GM12878 (cell line): Measurements from ENCODE around the gene EIF4E1B. TPM values are rescaled to one million over a fixed set of nuclear protein-coding genes. Genes with fewer than 3 reads are reported as not detected.

Experiments
- ATAC-seq: fragments of 200-7000 bp; cut with Tn5 transposase; 3 replicates; pipeline ENCODE4 v1.9.1; 2020; ENCODE audit warnings: mild to moderate bottlenecking, moderate library complexity
- BruUV-seq: library from RNA; stranded (reverse); fragments of 400-500 nt; replicated peaks from 2 replicates; lab custom pipeline; 2021; lab: Mats Ljungman, UMichigan
- CTCF ChIA-PET: fragments of 300-600 bp; sonication (Branson Sonifier 250); formaldehyde crosslinking; extraction: SDS; loops from one replicate; lab custom pipeline; 2021; ENCODE audit warnings: inconsistent platforms; lab: Yijun Ruan, JAX
- POLR2A ChIA-PET: fragments of 350-600 bp; formaldehyde crosslinking; extraction: SDS; loops from one replicate; lab custom pipeline; 2021; ENCODE audit warnings: inconsistent platforms; lab: Charles Lee
- RAD21 ChIA-PET: fragments of 300-600 bp; sonication (Branson Sonifier 250); formaldehyde crosslinking; loops from one replicate; lab custom pipeline; 2023; ENCODE audit warnings: antibody characterized with exemption; ENCODE audit not compliant: unreplicated experiment; lab: Charles Lee
- SMC1A ChIA-PET: fragments of 300-600 bp; sonication (Branson Sonifier 250); formaldehyde crosslinking; loops from one replicate; lab custom pipeline; 2023; ENCODE audit not compliant: unreplicated experiment, uncharacterized antibody; lab: Charles Lee
- DNase-seq: peaks from one replicate; pipeline ENCODE4 v3.0.0-alpha.2; 2011; ENCODE audit warnings: low read depth, low spot score
- FAIRE-seq: peaks from 3 replicates; lab custom pipeline; 2011; peaks lifted over from hg19 to GRCh38; lab: Jason Lieb, UNC
- H2AFZ ChIP-seq: 2 replicates; pipeline ENCODE4 v1.6.0; 2011; ENCODE audit warnings: low read depth, low read length, control low read depth; ENCODE audit not compliant: control insufficient read depth
- H3K27ac ChIP-seq: 2 replicates; pipeline ENCODE4 v1.5.1; 2011; ENCODE audit warnings: control low read depth; ENCODE audit not compliant: control insufficient read depth, insufficient read depth
- H3K27me3 ChIP-seq, 2 experiments: replicated peaks in 1 of 2; 2 replicates each; pipeline versions ENCODE4 v1.6.0 to v1.6.1; 2011; ENCODE audit warnings: low read length in 1 of 2; ENCODE audit not compliant: control insufficient read depth in 2 of 2, insufficient read depth in 2 of 2
- H3K36me3 ChIP-seq, 2 experiments: 2 replicates each; pipeline ENCODE4 v1.5.1; 2011; ENCODE audit warnings: low read length in 1 of 2; ENCODE audit not compliant: control insufficient read depth in 2 of 2, insufficient read depth in 2 of 2
- H3K4me1 ChIP-seq: 2 replicates; pipeline ENCODE4 v1.6.1; 2011; ENCODE audit warnings: mild to moderate bottlenecking, low read length, moderate library complexity, mixed read lengths; ENCODE audit not compliant: control insufficient read depth, insufficient read depth
- H3K4me2 ChIP-seq: 2 replicates; pipeline ENCODE4 v1.6.0; 2011; ENCODE audit warnings: control low read depth; ENCODE audit not compliant: control insufficient read depth, insufficient read depth
- H3K4me3 ChIP-seq: fragments of 200-600 bp; sonication (generic); 2 replicates; pipeline ENCODE4 v1.5.1; 2016
- H3K79me2 ChIP-seq: 2 replicates; pipeline ENCODE4 v1.6.0; 2011; ENCODE audit warnings: low read length; ENCODE audit not compliant: control insufficient read depth, insufficient read depth
- H3K9ac ChIP-seq: 2 replicates; pipeline ENCODE4 v1.8.0; 2011; ENCODE audit warnings: low read length, control low read depth, mixed read lengths; ENCODE audit not compliant: control insufficient read depth, insufficient read depth
- H3K9me3 ChIP-seq: replicated peaks from 3 replicates; pipeline ENCODE4 v1.5.1; 2011; ENCODE audit warnings: mild to moderate bottlenecking, low read length; ENCODE audit not compliant: control insufficient read depth, insufficient read depth
- H4K20me1 ChIP-seq: 2 replicates; pipeline ENCODE4 v1.6.0; 2011; ENCODE audit not compliant: control insufficient read depth, insufficient read depth
- BACH1 ChIP-seq: fragments of 450-650 bp; IDR thresholded peaks from 2 replicates; pipeline ENCODE4 v1.6.1; 2017; ENCODE audit warnings: mild to moderate bottlenecking, borderline replicate concordance
- BCL11A ChIP-seq: IDR thresholded peaks from 2 replicates; pipeline ENCODE4 v1.6.1; 2011; ENCODE audit warnings: low read depth, low read length
- JUNB ChIP-seq: IDR thresholded peaks from 2 replicates; pipeline ENCODE4 v1.6.1; 2016; ENCODE audit warnings: antibody characterized with exemption, mild to moderate bottlenecking
- NBN ChIP-seq: fragments of 450-650 bp; IDR thresholded peaks from 2 replicates; pipeline ENCODE4 v1.6.1; 2016
- PAX5 ChIP-seq: IDR thresholded peaks from 2 replicates; pipeline ENCODE4 v1.6.1; 2011; ENCODE audit warnings: low read depth, low read length, borderline replicate concordance
- POLR2AphosphoS5 ChIP-seq: IDR thresholded peaks from 2 replicates; pipeline ENCODE4 v1.6.1; 2011; ENCODE audit warnings: mild to moderate bottlenecking, low read length, inconsistent platforms
- RUNX3 ChIP-seq: IDR thresholded peaks from 2 replicates; pipeline ENCODE4 v1.6.1; 2012; ENCODE audit warnings: low read length, inconsistent platforms
- ZNF24 ChIP-seq: fragments of 450-650 bp; IDR thresholded peaks from 2 replicates; pipeline ENCODE4 v1.6.1; 2017; ENCODE audit warnings: antibody characterized with exemption, mild to moderate bottlenecking
- WGBS: methylation state at CpG from one replicate; pipeline ENCODE4 v1.1.6; 2016; ENCODE audit warnings: low lambda C conversion rate; ENCODE audit not compliant: insufficient replicate concordance, insufficient coverage; ENCODE audit errors: missing lambda C conversion rate; 5-methylcytosine and 5-hydroxymethylcytosine counted together
- in situ Hi-C: fragments of 300-500 bp; cut with MboI; formaldehyde crosslinking; loops from 9 replicates; pipeline ENCODE4 v1.14.3; 2018; ENCODE audit warnings: mixed read lengths
- intact Hi-C: fragments of 100-400 bp; cut with micrococcal nuclease; formaldehyde crosslinking; loops from one replicate; pipeline ENCODE4 v1.14.2; 2022; ENCODE audit not compliant: unreplicated experiment
- polyA plus RNA-seq, 11 experiments: library from polyadenylated mRNA; depleted of rRNA in 4 of 11; unstranded in 6 of 11; stranded (reverse) in 5 of 11; fragments of >200 nt; fragmentation: Nextera tagmentation in 4 of 11; fragmentation: Illumina TruSeq in 1 of 11; extraction: Ambion mirVana in 4 of 11; extraction: Trizol in 1 of 11; gene quantifications; 1 replicate in 1 of 11; 2 replicates in 10 of 11; pipeline versions ENCODE4 v1.2.1 to v1.2.3, GENCODE V29; 2011 to 2016; ENCODE audit warnings: inconsistent platforms in 2 of 11, missing spikeins in 2 of 11, low read depth in 1 of 11
- total RNA-seq, 4 experiments: library from RNA; depleted of rRNA in 3 of 4; stranded (reverse); fragments of >200 nt in 3 of 4; fragmentation: Illumina TruSeq in 1 of 4; extraction: Trizol in 1 of 4; gene quantifications; 2 replicates each; pipeline versions ENCODE4 v1.2.1 to v1.2.3, GENCODE V29; 2013 to 2021
- TF ChIP-seq, protein P1 (sequence below): fragments of 450-650 bp; IDR thresholded peaks from 2 replicates; pipeline ENCODE4 v1.6.1; 2017; ENCODE audit warnings: low read depth, mild to moderate bottlenecking, moderate library complexity
- TF ChIP-seq, protein P2 (sequence below): fragments of 450-650 bp; IDR thresholded peaks from 2 replicates; pipeline ENCODE4 v1.6.1; 2016; ENCODE audit warnings: mild to moderate bottlenecking
- TF ChIP-seq, protein P3 (sequence below): IDR thresholded peaks from 2 replicates; pipeline ENCODE4 v1.6.1; 2011; ENCODE audit warnings: low read depth, low read length, improper control_type of control experiment, borderline replicate concordance
- TF ChIP-seq, protein P4 (sequence below): fragments of 450-650 bp; IDR thresholded peaks from 2 replicates; pipeline ENCODE4 v1.6.1; 2017; ENCODE audit warnings: antibody characterized with exemption, mild to moderate bottlenecking, moderate library complexity
- TF ChIP-seq, protein P5 (sequence below): fragments of 450-650 bp; IDR thresholded peaks from 2 replicates; pipeline ENCODE4 v1.6.1; 2017; ENCODE audit warnings: mild to moderate bottlenecking, low read depth, inconsistent platforms; ENCODE audit not compliant: poor library complexity, severe bottlenecking

EIF4E1B gene
- total and polyA plus RNA-seq, 10 of the 15 experiments (the other 5 are each of a cell fraction or from before 2014, with no cell fraction given): not detected

DNA sequence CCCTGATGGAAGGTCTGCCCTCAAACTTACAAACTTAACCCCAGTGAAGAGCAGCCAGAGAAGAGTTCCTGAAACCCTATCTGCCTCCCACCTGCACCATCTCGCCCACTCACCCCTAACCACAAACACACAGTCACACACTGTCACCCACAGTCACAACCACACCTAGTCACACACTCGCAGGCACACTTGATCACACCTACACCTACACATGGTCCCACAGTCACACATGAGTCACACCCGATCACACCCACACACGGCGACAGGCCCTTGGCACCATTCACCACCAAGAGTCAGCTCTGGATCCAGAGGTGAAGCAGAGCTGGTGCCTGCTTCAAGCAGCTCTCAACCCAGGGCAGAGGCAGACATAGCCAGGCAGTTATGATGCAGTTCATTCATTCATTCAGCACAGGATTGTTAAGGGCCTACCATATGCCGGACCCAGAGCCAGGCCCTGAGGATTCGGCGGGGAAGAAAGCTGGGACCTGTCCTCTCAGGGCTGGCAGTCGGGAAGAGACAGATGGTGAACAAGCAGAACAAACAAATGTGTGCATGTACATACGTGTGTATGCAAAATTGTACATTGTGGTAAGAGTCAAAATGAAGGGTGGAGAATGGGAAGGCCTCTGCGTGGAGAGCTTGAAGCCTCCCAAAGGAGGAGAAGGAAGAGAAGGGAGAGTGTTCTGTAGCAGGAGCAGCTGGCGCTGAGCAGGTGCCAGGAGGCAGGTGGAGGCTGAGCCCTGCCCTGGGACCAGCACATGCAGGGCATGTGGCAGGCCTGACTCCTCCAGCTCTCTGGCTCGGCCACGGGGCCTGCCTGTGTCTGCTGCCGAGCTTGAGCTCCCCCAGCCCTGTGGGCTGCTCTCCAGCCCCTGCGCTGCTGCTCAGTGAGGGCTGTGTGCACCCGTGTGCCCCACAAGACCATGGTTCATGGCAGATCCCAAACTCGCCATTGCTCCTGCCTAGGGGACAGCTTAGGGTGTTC is 23.2 kb downstream of the EIF4E1B start:
- in situ Hi-C loops (loop anchor here (5.0 kb wide), 1 partner anchor 459 kb away; no protein-coding TSS in a partner anchor), intact Hi-C loops (no loop called here)
- H3K79me2 ChIP-seq: no peaks in the 10 kb centered on the region
- H3K9ac ChIP-seq: no peak overlapping the region
- no peak overlapping the region for H2AFZ ChIP-seq
- H3K4me3 ChIP-seq: no peak overlapping the region
- ChIA-PET RAD21 (interaction anchor here (1.1 kb wide), 1 partner anchor 366 kb away, joined by 3 read pairs; no protein-coding TSS in a partner anchor), CTCF (interaction anchor here (0.6 to 3.2 kb wide), 4 partner anchors 7 to 418 kb away, joined by 3 to 17 read pairs (median 4); no protein-coding TSS in a partner anchor), POLR2A (interaction anchor here (0.5 kb wide), 1 partner anchor 241 kb away, joined by 5 read pairs; no protein-coding TSS in a partner anchor), SMC1A (no interaction called here)
- no peak overlapping the region for H3K27ac ChIP-seq
- H4K20me1 ChIP-seq: no peaks in the 10 kb centered on the region; the same call in 1 of the 2 replicates
- H3K36me3 ChIP-seq: no peaks in the 10 kb centered on the region; a peak in 1 of 4 replicates
- H3K9me3 ChIP-seq: no peaks in the 10 kb centered on the region
- DNase-seq: peak; percentile 12
- peak; percentile 54 for ATAC-seq
- peaks cover 30% of the 10 kb centered on the region for H3K4me1 ChIP-seq
- peak overlapping the region; percentile 12; the same call in 1 of the 2 replicates for H3K4me2 ChIP-seq
- no peaks in the 10 kb centered on the region for H3K27me3 ChIP-seq
- WGBS: 63% methylated on average over 18 of the region's 18 CpGs
- peak; percentile 72 for FAIRE-seq
- BruUV-seq: no TSS peak
- TF ChIP-seq BCL11A (peak; percentile 45; the same call in 1 of the 2 replicates), POLR2AphosphoS5 (no peak), ZNF24 (0 out of 2 replicates have a peak, but pooled peaks have one; percentile 38), PAX5 (peak; percentile 77; the same call in 1 of the 2 replicates), NBN (peak; percentile 96), RUNX3 (peak; percentile 94), BACH1 (peak; percentile 89; the same call in 1 of the 2 replicates), JUNB (no peak)
- TF ChIP-seq, protein P1, sequence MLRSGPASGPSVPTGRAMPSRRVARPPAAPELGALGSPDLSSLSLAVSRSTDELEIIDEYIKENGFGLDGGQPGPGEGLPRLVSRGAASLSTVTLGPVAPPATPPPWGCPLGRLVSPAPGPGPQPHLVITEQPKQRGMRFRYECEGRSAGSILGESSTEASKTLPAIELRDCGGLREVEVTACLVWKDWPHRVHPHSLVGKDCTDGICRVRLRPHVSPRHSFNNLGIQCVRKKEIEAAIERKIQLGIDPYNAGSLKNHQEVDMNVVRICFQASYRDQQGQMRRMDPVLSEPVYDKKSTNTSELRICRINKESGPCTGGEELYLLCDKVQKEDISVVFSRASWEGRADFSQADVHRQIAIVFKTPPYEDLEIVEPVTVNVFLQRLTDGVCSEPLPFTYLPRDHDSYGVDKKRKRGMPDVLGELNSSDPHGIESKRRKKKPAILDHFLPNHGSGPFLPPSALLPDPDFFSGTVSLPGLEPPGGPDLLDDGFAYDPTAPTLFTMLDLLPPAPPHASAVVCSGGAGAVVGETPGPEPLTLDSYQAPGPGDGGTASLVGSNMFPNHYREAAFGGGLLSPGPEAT: peak; percentile 89
- TF ChIP-seq, protein P2, sequence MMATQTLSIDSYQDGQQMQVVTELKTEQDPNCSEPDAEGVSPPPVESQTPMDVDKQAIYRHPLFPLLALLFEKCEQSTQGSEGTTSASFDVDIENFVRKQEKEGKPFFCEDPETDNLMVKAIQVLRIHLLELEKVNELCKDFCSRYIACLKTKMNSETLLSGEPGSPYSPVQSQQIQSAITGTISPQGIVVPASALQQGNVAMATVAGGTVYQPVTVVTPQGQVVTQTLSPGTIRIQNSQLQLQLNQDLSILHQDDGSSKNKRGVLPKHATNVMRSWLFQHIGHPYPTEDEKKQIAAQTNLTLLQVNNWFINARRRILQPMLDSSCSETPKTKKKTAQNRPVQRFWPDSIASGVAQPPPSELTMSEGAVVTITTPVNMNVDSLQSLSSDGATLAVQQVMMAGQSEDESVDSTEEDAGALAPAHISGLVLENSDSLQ: peak; percentile 36; the same call in 1 of the 2 replicates
- TF ChIP-seq, protein P3, sequence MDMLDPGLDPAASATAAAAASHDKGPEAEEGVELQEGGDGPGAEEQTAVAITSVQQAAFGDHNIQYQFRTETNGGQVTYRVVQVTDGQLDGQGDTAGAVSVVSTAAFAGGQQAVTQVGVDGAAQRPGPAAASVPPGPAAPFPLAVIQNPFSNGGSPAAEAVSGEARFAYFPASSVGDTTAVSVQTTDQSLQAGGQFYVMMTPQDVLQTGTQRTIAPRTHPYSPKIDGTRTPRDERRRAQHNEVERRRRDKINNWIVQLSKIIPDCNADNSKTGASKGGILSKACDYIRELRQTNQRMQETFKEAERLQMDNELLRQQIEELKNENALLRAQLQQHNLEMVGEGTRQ: no peak
- TF ChIP-seq, protein P4, sequence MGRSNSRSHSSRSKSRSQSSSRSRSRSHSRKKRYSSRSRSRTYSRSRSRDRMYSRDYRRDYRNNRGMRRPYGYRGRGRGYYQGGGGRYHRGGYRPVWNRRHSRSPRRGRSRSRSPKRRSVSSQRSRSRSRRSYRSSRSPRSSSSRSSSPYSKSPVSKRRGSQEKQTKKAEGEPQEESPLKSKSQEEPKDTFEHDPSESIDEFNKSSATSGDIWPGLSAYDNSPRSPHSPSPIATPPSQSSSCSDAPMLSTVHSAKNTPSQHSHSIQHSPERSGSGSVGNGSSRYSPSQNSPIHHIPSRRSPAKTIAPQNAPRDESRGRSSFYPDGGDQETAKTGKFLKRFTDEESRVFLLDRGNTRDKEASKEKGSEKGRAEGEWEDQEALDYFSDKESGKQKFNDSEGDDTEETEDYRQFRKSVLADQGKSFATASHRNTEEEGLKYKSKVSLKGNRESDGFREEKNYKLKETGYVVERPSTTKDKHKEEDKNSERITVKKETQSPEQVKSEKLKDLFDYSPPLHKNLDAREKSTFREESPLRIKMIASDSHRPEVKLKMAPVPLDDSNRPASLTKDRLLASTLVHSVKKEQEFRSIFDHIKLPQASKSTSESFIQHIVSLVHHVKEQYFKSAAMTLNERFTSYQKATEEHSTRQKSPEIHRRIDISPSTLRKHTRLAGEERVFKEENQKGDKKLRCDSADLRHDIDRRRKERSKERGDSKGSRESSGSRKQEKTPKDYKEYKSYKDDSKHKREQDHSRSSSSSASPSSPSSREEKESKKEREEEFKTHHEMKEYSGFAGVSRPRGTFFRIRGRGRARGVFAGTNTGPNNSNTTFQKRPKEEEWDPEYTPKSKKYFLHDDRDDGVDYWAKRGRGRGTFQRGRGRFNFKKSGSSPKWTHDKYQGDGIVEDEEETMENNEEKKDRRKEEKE: no peak
- TF ChIP-seq, protein P5, sequence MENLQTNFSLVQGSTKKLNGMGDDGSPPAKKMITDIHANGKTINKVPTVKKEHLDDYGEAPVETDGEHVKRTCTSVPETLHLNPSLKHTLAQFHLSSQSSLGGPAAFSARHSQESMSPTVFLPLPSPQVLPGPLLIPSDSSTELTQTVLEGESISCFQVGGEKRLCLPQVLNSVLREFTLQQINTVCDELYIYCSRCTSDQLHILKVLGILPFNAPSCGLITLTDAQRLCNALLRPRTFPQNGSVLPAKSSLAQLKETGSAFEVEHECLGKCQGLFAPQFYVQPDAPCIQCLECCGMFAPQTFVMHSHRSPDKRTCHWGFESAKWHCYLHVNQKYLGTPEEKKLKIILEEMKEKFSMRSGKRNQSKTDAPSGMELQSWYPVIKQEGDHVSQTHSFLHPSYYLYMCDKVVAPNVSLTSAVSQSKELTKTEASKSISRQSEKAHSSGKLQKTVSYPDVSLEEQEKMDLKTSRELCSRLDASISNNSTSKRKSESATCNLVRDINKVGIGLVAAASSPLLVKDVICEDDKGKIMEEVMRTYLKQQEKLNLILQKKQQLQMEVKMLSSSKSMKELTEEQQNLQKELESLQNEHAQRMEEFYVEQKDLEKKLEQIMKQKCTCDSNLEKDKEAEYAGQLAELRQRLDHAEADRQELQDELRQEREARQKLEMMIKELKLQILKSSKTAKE: peak; percentile 27
